ENCODE results near the gene TMPRSS12.

DNA sequence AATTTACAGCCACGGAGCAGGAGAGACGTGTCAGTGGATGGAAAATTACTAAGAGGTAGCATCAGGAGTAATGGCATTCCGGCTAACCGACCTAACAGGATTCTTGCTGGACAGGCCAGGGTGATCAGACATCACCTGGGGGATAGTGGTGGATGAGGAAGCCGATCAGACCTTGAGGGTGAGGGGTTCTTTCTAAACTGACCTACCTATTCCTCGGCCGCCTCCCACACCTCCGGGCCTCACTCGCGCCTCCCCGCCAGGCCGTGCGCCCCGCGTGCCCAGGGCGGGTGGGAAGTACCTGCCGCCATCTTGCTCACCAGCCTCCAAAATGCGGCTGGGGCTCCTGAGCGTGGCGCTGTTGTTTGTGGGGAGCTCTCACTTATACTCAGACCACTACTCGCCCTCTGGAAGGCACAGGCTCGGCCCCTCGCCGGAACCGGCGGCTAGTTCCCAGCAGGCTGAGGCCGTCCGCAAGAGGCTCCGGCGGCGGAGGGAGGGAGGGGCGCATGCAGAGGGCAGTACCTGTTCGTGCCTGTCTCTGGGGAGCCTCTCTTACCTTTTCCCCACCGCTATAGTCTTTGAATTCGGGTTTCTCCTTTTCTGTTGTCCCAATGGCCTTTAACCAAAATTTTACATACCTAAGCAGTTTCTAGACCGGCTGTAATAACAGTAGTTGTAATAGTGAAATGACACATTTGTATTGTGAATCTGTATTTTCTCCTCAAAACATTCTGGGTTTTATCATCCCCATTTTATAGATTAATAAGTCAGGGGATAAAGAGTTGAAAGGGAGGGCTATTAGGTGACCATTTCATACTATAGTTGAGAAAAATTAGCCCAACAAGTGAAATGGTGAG is at the start of gene TMPRSS12:
- TF ChIP-seq CTCF (IDR thresholded peaks at IDR 0.05; ENCODE audit: low read length) (no peak), EZH2 (IDR thresholded peaks at IDR 0.05; ENCODE audit: borderline replicate concordance, low read length) (no peak)

Data from OCI-LY1 (cell line).